ENCODE results near the gene PLET1.

DNA sequence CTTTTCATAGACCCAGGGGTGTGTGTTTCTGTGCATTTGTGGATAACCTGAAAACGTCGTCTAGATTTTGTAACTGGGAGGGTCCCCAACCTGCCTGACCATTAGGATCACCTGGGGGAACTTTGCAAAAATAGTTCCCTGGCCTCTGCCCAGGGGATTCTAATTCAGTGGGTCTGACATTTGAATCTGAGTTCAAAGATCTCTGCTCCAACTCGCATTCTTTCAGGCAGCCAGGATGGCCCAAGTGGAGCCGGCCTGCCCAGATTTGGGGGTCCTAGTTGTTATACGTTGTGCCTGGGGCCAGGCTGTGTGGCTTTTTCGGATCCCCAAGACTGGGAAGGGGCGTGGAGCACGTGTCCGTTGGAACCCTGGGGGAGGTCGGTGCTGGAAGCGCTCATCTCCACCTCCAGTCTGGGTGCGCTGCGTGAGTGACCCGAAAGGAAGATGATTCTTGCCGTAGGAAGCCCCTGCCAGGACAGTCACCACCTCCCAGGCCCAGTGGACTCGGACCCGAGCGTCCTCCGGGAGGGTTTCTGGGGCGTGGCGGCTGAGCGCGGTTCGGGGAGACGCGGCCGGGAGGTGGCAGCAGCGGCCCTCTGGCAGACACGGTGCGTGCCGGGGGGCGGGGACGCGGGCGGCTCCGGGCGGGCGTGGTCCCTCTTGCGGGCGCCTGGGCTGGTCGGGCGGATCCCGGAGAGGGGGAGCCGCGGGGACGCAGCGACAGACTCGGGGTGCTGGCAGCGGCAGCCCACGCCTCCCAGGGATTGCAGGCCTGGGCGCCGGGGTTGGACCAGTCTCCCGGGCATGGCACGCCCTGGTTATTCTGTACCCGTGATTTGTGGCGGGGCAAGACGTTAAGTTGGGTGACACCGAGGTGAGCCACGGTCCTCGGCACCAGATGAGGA, 29.2 kb upstream of the PLET1 start:
- TF ChIP-seq POLR2A (IDR thresholded peaks at IDR 0.05; ENCODE audit: low read length) (no peak), GATA1 (IDR thresholded peaks at IDR 0.05; ENCODE audit: low read depth, low read length) (no peak)
